HG03025 (cell line): Measurements from ENCODE around the gene FAHD2A.
"Not testable (repeated sequence)": the region's sequence is repeated elsewhere in the genome, so short reads cannot be mapped to it uniquely, and the experiment has no call there.

ENCODE experiments used
- ATAC-seq: cut with Tn5 transposase; IDR thresholded peaks from one replicate; pipeline ENCODE4 v1.9.1; 2021; ENCODE audit warnings: mild to moderate bottlenecking, moderate library complexity; ENCODE audit not compliant: unreplicated experiment, low FRiP score

FAHD2A gene

DNA sequence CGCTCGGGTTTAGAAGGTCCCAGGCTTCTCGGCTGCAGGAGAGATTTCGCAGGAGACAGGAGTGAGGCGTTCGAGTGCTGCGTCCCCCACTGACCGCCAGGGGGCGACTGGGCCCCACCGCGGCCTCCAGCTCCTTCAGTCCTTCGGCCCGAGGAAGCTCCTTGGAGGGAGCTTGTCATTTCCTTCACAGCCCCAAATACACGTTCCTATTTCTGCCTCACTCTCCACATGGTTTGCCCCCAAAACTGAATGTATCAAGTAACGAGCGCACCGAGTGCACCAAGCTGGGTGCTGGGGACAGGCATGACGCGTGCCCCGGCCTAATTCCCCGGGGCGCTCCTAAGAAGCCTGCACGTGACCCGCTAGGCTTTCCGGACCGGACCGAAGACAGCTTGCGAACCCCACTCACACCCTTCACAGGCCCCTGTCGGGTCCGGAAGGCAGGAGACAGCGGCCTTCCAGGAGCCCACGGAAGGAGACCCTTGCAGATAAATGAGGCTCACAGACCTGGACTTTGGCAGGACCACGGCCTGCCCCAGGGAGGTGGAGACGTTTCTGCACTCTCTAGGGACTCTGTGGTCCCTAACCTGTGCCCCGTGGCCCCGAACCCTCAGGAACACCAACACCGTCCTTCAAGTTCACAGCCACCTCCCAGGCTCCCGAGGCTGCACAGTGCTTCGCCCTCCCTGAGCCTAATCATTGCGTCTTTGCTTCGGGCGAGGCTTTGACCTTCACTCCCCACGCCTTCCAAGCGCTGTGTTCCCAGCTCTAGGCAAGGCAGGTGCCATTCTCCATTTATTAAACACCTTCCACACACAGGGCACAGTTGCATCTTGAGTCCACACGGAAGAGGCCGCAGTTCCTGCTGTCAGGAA, 13.0 kb upstream of the FAHD2A start:
- no peak for ATAC-seq

DNA sequence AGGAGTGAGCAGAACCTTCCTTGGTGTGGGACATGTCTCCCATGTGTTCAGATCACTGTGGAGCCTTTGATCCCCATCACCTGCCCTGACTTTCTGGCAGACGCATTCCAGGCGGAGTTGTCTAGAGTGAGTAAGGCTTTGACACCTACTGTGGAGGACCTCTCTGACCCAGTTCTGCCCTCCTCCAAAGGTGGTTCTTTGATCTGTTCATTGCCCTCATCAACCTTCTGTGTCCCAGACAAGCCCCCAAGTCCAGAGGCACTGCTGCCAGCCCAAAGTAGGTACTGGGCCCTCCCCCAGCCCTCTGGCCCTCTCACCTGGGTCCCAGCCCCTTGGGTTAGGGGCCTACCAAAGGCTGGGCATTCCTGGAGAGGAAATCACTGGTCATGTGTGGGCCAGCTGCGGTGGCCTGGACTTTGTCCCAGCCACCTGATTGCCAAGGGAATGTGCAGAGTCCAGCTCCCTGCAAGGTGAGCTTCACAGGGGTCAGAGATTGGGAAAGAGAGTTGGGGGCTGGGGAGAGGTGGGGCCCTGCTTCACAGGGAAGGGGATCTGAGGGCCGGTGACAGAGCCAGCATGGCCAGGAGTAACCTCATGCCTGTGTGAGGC, 12.1 kb upstream of the FAHD2A start:
- ATAC-seq = no peak

DNA sequence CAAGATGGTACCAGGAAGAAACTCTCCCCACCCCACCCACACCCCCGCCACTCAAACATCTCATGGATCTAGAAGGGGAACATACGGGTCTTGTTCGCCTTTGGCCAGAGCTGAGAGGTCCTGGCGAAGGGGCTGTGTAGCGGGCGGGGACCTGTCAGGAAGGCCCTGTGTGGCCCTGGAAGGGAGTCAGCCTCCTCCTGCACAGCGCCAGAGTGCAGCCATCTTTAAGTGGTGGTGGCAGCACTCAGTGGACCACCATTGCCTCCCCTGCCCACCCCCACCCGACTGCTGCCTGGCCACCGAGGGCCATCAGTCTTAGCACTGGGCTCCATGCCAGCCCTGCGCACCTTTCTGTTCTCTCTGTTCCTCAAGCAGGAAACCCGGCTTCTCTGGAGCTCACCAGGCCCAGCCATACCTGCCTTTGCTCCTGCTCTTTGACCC, 11.6 kb upstream of the FAHD2A start:
- no peak for ATAC-seq

DNA sequence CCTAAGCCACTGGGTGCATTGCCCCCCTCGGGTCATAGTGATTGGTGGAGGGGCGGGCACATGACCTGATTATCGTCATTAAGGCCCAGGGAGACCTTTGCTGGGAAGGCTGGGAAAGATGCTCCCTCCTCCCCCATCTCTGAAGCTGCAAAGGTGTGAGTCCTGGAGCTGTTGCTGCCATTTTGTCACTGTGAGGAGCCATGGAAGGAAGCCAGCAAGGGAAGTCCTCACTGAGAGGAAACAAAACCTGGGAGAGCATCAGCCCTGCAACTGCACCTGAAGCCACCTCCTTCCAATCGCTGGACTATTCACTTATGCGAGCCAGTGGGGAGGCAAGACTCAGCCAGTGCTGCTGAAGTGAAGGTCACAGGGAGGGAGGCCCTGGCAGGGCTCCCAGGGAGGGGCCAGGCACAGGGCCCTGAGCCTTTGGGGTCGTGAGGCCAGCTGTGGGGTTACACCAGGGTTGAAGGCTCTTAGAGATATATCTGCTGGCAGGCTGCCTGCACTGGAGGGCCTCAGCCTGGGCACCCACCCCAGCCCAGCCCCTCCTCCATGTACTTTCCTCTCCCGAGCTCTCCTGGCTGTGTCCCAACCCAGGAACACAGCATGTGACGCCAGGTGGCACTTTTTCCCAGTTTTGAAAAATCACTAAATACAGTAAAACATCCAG, 10.7 kb upstream of the FAHD2A start:
- no peak for ATAC-seq

DNA sequence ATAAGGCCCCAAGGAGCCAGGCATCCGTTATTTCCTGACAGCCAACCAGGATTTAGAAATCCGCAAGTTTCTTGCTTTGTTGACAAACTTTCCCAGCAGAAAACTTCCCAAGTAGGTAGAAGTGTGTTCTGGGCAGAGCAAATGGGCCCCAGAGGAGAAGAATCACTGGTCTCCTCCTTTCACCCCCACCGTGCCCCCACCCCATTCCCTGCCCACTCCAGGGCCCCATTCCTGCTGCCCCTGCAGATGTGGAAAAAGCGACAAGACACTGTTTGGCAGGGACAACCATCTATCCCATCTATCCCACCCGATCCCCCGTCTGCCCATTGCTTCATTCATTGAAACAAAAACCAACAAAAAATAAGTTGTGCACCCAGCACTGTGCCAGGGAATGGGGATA, 10.2 kb upstream of the FAHD2A start:
- ATAC-seq = no peak

DNA sequence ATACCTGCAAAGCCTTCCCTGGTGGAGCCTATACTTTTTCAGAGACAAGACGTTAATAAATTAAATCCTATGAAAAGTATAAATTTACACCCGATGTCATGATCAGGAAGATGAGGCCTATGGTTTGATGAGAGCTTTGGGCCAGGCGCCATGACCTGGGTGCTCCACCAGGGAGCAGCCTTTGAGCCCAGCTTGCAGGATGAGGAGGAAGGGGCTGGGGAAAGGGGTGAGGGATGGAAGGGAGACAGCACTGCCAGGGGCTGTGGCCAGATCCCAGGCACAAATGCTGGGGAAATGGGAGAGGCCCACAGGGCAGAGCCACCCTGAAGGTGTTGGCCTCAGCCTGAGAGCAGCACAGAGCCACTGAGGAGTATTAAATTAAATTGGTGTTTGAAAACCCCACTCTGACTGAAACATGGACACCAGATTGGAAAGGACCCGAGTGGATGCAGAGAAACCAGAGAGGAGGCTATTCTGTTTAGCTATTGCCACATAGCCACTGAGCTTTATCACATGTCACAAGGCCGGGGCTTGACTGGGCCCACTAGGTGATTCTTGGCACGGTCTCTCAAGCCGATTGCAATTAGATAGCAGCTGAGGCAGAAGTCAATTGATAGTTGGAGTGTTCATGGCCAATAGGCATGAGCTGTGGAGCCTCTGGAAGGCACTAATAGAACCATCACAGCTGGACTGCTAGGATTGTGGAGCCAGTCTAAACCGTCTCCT, 9.6 kb upstream of the FAHD2A start:
- no peak for ATAC-seq

DNA sequence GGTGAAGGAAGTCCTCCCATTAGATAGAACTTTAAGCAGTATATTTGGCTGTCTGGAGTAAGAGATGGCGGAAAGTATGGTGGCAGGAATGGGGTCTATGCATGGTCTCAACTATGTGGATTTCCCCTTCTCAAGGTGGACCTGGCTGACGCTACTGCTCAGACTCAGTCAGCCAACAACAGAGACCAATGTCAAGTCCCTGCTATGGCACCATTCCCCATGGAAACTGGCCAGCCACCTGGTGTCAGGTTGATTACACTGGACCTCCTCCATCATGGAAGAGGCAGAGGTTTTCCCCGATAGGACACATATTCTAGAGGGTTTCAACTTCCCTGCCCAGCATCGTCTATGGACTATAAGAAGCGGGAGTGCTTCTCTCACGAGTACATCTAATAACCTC, 8.6 kb upstream of the FAHD2A start:
- ATAC-seq = no peak

DNA sequence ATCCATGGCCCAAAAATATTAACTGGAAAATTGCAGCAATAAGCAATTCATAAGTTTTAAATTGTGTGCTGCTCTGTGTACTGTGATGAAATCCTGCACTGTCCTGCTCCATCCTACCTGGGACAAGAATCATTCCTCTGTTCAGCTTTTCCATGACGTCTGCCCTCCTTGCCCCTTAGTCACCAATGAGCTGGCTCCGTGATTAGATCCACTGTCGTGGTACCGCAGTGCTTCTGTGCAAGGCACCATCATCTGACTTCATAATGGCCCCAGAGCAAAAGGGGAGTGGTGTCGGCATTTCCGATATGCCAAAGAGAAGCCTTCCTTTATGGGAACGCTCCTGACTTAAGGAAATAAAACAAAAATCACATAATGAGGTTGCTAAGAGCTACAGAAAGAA, 3.4 kb upstream of the FAHD2A start:
- no peak for ATAC-seq

DNA sequence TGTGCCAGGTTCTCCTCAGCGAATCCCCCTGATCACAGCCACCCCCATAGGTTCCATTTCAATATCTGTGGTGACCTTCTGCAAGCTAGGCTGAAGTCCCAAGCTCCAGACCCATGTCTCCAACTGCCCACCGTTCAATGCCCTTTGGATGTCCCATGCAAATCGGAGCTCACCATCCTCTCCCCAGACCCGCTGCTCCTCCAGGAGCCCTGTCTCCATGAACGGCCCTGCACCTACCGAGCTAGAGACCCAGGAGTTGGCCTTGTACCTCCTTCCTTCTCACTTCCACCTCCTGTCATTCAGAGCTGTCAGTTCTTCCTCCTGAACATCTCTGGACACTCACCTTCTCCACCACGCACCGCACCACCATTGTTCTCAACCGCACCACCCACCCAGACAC, 1.0 kb upstream of the FAHD2A start:
- no peak for ATAC-seq

DNA sequence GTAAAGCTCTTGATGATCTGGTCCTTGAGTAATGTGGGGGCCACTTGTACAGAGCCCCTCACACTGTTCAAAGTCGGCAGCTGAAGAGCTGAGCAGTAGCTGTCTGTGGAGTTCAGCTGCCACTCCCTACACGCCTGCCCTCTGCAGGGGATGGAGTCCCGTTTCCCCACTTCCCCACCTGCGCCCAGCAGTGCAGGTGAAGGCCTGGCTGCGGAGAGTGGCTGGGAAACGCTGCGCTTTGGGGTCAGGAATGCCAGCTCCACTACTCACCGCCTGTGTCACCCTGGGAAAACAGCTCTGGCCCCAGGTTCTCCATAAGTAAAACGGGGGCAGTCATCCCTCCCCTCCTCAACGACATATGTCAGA, 521 bp upstream of the FAHD2A start:
- ATAC-seq = peak; percentile 18

DNA sequence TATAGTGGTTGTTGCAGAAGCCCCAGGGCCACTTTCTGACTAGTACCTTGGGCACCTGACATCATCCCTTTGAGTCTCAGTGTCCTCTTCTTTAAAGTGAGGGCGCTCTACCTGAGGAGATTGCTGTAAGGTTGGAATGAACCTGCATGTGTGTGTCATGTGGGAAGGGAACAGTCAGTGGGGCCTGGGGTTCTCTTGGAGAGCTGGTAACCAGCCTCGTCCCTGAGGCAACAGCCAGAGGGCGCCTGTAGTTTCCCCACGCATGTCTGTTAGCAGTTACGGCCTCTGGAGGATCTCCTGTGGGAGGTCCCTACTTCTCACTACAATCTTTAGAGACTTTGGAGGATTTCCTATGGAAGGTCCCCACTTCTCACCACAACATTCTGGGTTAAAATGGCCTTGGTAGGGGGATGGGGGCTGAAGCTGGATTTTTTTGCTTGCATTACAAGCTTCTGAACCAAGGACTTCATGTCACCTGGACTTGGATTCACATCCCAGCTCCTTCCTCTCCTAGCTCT, 755 bp downstream of the FAHD2A start:
- peak; percentile 20 for ATAC-seq

DNA sequence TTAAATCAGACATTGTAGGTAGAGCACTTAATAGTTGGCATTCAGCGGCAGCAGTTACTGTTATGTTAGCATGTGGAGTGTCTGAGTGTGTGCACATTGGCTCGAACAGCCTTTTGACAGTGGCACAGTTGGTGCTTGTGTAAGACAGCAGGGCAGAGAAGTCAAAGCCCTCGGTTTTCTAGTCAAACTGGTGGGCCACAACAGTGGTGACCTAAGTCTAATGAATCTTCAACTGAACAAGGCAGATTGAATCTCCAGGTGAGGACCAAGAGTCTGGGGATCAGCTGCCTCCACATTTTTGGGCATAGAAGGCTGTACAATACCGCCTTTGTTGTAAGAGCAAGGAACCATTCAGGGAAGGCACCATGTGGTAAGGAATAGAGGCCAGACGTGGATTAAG, 1.3 kb downstream of the FAHD2A start:
- not testable (repeated sequence) for ATAC-seq

DNA sequence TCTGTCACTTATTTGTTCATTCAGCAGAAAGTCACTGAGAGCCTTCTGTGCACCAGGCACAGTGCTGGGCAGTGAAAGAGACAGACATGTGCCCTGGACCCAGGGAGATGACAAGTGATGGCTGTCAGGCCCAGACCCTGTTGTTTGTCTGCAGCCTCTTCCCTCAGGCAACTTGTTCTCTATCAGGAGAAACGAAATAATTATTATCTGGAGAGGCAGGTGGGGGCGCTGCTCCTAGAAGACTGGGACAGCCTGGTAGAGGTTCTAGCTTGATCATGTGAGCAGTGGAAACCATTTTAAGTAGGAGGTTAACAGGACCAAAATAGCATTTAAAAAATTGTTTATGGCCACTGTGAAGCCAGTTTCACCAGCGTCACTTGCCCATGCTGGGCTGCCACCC, 2.2 kb downstream of the FAHD2A start:
- ATAC-seq = not testable (repeated sequence)

DNA sequence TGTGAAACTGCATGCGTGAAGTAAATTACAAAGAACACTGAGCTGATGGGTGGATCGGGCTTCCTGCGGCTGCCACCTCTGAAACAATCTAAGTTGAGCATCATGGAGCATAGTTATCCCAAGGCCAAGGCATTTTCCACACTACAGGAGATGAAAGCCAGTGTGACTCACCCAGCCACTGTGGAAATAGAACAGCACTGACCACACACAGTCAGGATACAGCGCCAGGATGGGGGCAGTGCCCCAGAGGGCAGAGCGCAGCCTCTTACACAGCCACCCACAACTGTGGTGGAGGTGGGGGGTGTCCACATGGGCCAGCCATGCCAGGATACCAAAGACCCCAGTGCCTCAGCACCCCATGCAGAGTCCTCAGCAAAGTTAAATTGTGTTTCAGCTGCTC, 8.7 kb downstream of the FAHD2A start:
- ATAC-seq = not testable (repeated sequence)

DNA sequence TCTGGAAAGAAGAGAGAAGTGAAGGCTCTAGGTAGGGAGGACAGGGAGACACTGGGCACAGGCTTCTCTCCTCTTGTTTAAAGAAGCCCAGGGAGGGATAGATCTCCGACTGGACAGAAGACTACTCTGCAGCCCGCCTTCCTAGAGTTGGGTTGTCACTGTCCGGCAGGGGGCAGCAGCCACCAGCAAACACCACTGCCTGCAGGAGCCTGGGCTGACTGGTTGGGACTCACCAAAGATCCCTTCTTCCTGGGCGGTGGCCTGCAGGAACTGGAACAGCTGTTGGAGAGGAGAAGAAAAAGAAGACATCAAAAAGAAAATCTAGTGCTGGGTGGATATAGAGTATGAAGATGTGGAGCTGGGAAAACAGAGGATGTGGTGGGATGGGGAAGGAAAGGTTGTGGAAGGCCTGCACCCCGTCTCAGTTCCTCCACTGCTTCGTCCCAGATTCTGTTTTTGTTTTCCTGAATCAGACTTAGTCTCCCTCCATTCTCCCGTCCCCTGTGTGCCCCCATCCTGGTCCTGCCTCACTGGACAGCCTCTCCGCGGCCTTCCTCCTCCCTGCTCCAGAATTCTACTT, 11.6 kb downstream of the FAHD2A start:
- peak; percentile 64 for ATAC-seq

DNA sequence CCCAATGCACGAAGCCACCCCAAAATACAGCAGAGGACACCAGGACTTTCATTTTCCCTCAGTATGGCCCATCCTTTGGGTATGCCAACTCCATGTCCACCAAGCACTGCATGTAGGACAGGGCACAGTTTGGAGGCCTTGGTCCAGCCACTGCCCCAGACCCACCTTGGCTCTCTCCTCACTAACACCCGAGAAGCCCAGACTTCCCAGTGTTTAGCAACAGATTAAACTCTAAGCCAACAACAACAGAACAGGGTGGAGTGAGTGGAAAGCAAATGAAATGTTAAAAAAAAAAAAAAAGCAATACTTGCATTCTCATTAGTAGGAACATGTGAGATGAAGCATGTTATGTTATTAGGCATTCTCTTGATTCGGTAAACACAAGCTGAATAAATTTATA, 12.6 kb downstream of the FAHD2A start:
- ATAC-seq = not testable (repeated sequence)

DNA sequence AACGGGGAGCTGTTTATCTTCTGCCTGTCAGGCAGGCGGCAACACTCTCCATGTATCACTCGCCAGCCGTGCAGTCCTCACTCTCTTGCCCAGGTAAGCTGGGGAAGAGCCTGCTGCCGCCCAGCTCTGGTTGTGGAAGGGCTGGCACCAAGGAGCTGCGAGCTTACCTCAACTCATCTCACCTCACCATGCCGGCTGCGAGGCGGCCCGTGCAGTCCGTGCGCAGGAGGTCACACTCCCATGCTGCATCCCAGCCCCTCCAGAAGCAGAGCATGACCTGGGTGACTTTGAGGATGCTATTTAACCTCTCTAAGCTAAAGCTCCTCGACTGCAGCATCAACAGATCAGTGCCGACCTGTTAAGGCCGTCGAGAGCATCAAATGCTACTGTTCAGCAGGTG, 13.1 kb downstream of the FAHD2A start:
- not testable (repeated sequence) for ATAC-seq

DNA sequence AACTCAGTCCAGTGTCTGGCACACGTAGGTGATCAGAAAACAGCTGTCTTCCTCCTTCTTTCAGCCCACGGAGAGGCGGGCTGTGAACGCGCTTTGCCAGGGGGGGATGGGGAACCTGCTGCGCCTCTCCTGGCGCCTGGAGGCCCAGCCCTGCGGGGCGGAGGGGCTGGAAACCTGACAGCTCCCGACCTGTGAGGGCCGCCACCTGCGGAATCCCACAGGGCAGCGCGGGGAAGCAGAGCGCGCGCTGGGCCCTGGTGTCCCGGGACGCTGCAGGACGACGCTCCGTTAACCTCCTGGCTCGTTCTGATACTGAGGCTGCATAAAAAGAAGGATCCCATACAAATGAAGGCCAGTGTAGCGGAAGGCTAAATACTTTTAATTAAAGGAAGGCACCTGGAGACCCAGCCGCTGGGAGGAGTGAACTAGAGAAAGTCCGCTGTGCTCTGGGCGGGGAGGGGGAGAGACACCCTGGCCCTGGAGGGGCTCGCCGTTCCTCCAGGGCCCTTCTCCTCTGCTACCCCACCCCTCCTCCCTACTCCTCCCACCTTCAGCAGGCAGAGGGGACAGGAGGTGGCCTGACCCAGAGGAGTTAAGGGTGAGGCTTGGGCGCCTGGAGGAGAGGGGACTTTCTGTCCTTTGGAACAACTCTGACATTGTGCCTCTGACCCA, 24.8 kb downstream of the FAHD2A start:
- ATAC-seq = not testable (repeated sequence)

DNA sequence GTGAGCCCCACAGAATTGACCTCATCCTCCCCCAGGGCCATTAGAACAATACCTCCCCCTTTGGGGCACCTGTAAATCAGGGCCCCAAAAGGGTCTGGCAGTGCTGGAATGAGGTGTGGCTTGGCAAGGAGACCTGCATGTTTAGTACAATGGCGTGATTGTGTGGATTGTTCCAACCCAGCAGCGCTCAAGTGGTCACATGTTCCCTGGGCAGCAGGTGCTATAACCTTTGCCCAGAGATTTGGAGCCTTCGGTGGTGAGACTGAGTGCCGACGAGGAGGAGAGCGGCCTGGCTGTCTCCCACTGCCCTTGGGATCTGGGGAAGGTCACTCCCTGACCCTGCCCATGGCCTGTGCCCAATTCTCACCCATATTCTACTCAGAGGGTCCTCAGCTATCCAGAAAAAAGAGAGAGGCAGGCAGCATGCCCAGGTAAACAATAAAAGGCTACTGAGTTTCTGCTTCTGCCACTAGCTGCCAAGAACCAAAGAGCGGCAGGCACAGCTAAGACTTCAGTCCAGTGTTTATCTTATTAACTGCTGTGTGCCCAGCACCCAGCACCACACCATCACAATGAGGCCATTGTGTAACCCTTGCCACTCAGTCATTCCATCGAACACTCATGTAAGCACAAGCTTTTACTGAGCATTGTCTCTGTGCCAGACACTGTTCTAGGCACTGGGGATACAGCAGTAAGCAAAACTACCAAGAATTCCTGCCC, 27.4 kb downstream of the FAHD2A start:
- not testable (repeated sequence) for ATAC-seq
